IMR-90 (cell line): ENCODE measurements around the gene FEM1B. TPM values are rescaled to one million over a fixed set of nuclear protein-coding genes. Genes with fewer than 3 reads are reported as not detected.

Experiments used
- ATAC-seq: fragments of 200-7000 bp; cut with Tn5 transposase; 2 replicates; pipeline ENCODE4 v1.9.1; 2020; ENCODE audit warnings: low read depth, mild to moderate bottlenecking, moderate library complexity
- BruUV-seq: library from RNA; stranded (reverse); fragments of 400-500 nt; replicated peaks from 2 replicates; lab custom pipeline; 2021; lab: Mats Ljungman, UMichigan
- CTCF ChIA-PET: fragments of 300-600 bp; formaldehyde crosslinking; extraction: SDS; loops from one replicate; lab custom pipeline; 2021; ENCODE audit warnings: antibody characterized with exemption; lab: Yijun Ruan, JAX
- POLR2A ChIA-PET: fragments of 300-600 bp; sonication (Branson Sonifier 250); formaldehyde crosslinking; loops from one replicate; lab custom pipeline; 2022; ENCODE audit warnings: antibody characterized with exemption; ENCODE audit not compliant: unreplicated experiment; lab: Charles Lee
- DNase-seq: peaks from one replicate; pipeline ENCODE4 v3.0.0; 2013
- H2AFZ ChIP-seq: replicated peaks from 2 replicates; pipeline ENCODE3; 2013; ENCODE audit warnings: low read length, mild to moderate bottlenecking; ENCODE audit not compliant: poor library complexity
- H2AK5ac ChIP-seq: 2 replicates; pipeline ENCODE4 v1.6.1; 2013; ENCODE audit warnings: low read depth, low read length, inconsistent platforms
- H2AK9ac ChIP-seq: replicated peaks from 2 replicates; pipeline ENCODE3; 2013; ENCODE audit warnings: mild to moderate bottlenecking, low read depth, low read length, moderate library complexity; ENCODE audit not compliant: poor library complexity
- H2BK120ac ChIP-seq: 2 replicates; pipeline ENCODE4 v1.6.1; 2013; ENCODE audit warnings: low read depth, low read length, inconsistent platforms
- H2BK15ac ChIP-seq: 3 replicates; pipeline ENCODE4 v1.6.1; 2013; ENCODE audit warnings: low read depth, low read length, inconsistent platforms
- H2BK20ac ChIP-seq: 2 replicates; pipeline ENCODE4 v1.6.1; 2013; ENCODE audit warnings: low read depth, mild to moderate bottlenecking, inconsistent platforms, low read length, moderate library complexity
- H2BK5ac ChIP-seq: 2 replicates; pipeline ENCODE4 v1.6.1; 2013; ENCODE audit warnings: mild to moderate bottlenecking, low read depth, low read length, inconsistent platforms; ENCODE audit not compliant: poor library complexity, severe bottlenecking
- H3K14ac ChIP-seq: replicated peaks from 2 replicates; pipeline ENCODE4 v1.6.1; 2013; ENCODE audit warnings: low read depth, low read length, inconsistent platforms
- H3K18ac ChIP-seq: 2 replicates; pipeline ENCODE4 v1.6.1; 2013; ENCODE audit warnings: low read depth, low read length, control low read depth
- H3K23ac ChIP-seq: 2 replicates; pipeline ENCODE4 v1.6.1; 2013; ENCODE audit warnings: low read depth, low read length, inconsistent platforms
- H3K27ac ChIP-seq: 2 replicates; pipeline ENCODE4 v1.5.1; 2013; ENCODE audit warnings: mild to moderate bottlenecking, control low read depth, low read length; ENCODE audit not compliant: insufficient read depth
- H3K27me3 ChIP-seq: 2 replicates; pipeline ENCODE4 v1.6.1; 2013; ENCODE audit warnings: low read length; ENCODE audit not compliant: control insufficient read depth, insufficient read depth
- H3K36me3 ChIP-seq: 2 replicates; pipeline ENCODE4 v1.6.1; 2013; ENCODE audit warnings: low read length, mixed read lengths; ENCODE audit not compliant: control insufficient read depth, insufficient read depth
- H3K4ac ChIP-seq: 2 replicates; pipeline ENCODE4 v1.6.1; 2013; ENCODE audit warnings: low read depth, low read length, inconsistent platforms
- H3K4me1 ChIP-seq: 2 replicates; pipeline ENCODE4 v1.6.1; 2013; ENCODE audit warnings: low read length, mixed read lengths; ENCODE audit not compliant: control insufficient read depth, insufficient read depth
- H3K4me2 ChIP-seq: 2 replicates; pipeline ENCODE4 v1.6.1; 2013; ENCODE audit warnings: low read depth, mild to moderate bottlenecking, control low read depth, low read length, moderate library complexity
- H3K4me3 ChIP-seq: 2 replicates; pipeline ENCODE4 v1.5.1; 2013; ENCODE audit warnings: low read depth, mild to moderate bottlenecking, control low read depth, low read length, moderate library complexity; ENCODE audit not compliant: insufficient read depth
- H3K56ac ChIP-seq: 2 replicates; pipeline ENCODE4 v1.6.1; 2013; ENCODE audit warnings: low read length, inconsistent platforms; ENCODE audit not compliant: insufficient read depth; ENCODE audit errors: extremely low read depth
- H3K79me1 ChIP-seq, 2 experiments: 2 replicates each; pipeline ENCODE4 v1.6.1; 2013; ENCODE audit warnings: low read length in 2 of 2, inconsistent platforms in 1 of 2, low read depth in 1 of 2
- H3K9ac ChIP-seq: 2 replicates; pipeline ENCODE4 v1.6.1; 2013; ENCODE audit warnings: low read depth, low read length, control low read depth
- H3K9me1 ChIP-seq: 2 replicates; pipeline ENCODE4 v1.6.1; 2013; ENCODE audit warnings: low read length, inconsistent platforms; ENCODE audit not compliant: insufficient read depth
- H3K9me3 ChIP-seq: 2 replicates; pipeline ENCODE4 v1.6.1; 2013; ENCODE audit warnings: low read length; ENCODE audit not compliant: control insufficient read depth, insufficient read depth
- H4K20me1 ChIP-seq: 2 replicates; pipeline ENCODE4 v1.6.1; 2013; ENCODE audit warnings: low read length, inconsistent platforms; ENCODE audit not compliant: insufficient read depth
- H4K5ac ChIP-seq: 2 replicates; pipeline ENCODE4 v1.6.1; 2013; ENCODE audit warnings: mild to moderate bottlenecking, low read depth, low read length, control low read depth
- H4K8ac ChIP-seq, 2 experiments: 2 replicates each; pipeline ENCODE4 v1.6.1; 2013; ENCODE audit warnings: low read depth in 2 of 2, low read length in 2 of 2, control low read depth in 1 of 2, inconsistent platforms in 1 of 2
- H4K91ac ChIP-seq: 2 replicates; pipeline ENCODE4 v1.6.1; 2013; ENCODE audit warnings: low read depth, low read length, inconsistent platforms; ENCODE audit not compliant: insufficient read depth
- BHLHE40 ChIP-seq: fragments of 150-350 bp; IDR thresholded peaks from 2 replicates; pipeline ENCODE4 v1.6.1; 2016; ENCODE audit warnings: mild to moderate bottlenecking, low read depth, low read length
- CEBPB ChIP-seq: IDR thresholded peaks from 2 replicates; pipeline ENCODE4 v1.6.1; 2012; ENCODE audit warnings: low read depth, low read length, improper control_type of control experiment
- MXI1 ChIP-seq: IDR thresholded peaks from 2 replicates; pipeline ENCODE4 v1.6.1; 2012; ENCODE audit warnings: low read depth, mild to moderate bottlenecking, low read length, moderate library complexity, borderline replicate concordance
- POLR2A ChIP-seq: IDR thresholded peaks from 2 replicates; pipeline ENCODE4 v1.6.1; 2012; ENCODE audit warnings: mild to moderate bottlenecking, low read depth, low read length
- RAD21 ChIP-seq: IDR thresholded peaks from 2 replicates; pipeline ENCODE4 v1.6.1; 2012; ENCODE audit warnings: low read length, improper control_type of control experiment
- RCOR1 ChIP-seq: IDR thresholded peaks from 2 replicates; pipeline ENCODE4 v1.6.1; 2012; ENCODE audit warnings: mild to moderate bottlenecking, low read length, improper control_type of control experiment; ENCODE audit not compliant: insufficient replicate concordance
- RFX5 ChIP-seq: IDR thresholded peaks from 2 replicates; pipeline ENCODE4 v1.8.0; 2012; ENCODE audit warnings: low read depth, mild to moderate bottlenecking, low read length, moderate library complexity
- WGBS, 2 experiments: methylation state at CpG; one replicate each; pipeline versions ENCODE4 v1.1.5 to v1.1.7; 2013; ENCODE audit warnings: missing lambda C conversion rate in 2 of 2; ENCODE audit not compliant: insufficient read length in 1 of 2; ENCODE audit errors: extremely low coverage in 2 of 2; 5-methylcytosine and 5-hydroxymethylcytosine counted together
- dilution Hi-C: fragments of 300-500 bp; cut with HindIII; formaldehyde crosslinking; loops from one replicate; pipeline ENCODE4 v1.14.3; 2018; ENCODE audit warnings: low sequenced_read_pairs; ENCODE audit not compliant: unreplicated experiment
- in situ Hi-C: fragments of 300-500 bp; cut with MboI; formaldehyde crosslinking; loops from 3 replicates; pipeline ENCODE4 v1.14.3; 2019; ENCODE audit warnings: low sequenced_read_pairs, inconsistent platforms, mixed read lengths
- intact Hi-C: fragments of 100-400 bp; cut with micrococcal nuclease; formaldehyde crosslinking; loops from 2 replicates; pipeline ENCODE4 v1.10.0; 2022
- polyA plus RNA-seq, 3 experiments: library from polyadenylated mRNA; depleted of rRNA; stranded (reverse); fragments of >200 nt; gene quantifications; 2 replicates each; pipeline ENCODE4 v1.2.3, GENCODE V29; 2012; ENCODE audit warnings: low replicate concordance in 1 of 3
- total RNA-seq: library from RNA; depleted of rRNA; stranded (reverse); fragments of >200 nt; gene quantifications from 2 replicates; pipeline ENCODE4 v1.2.3, GENCODE V29; 2012

The FEM1B gene
- total and polyA plus RNA-seq, 2 of the 4 experiments (the other 2 are of a cell fraction): 16.9 to 51.4 TPM

DNA sequence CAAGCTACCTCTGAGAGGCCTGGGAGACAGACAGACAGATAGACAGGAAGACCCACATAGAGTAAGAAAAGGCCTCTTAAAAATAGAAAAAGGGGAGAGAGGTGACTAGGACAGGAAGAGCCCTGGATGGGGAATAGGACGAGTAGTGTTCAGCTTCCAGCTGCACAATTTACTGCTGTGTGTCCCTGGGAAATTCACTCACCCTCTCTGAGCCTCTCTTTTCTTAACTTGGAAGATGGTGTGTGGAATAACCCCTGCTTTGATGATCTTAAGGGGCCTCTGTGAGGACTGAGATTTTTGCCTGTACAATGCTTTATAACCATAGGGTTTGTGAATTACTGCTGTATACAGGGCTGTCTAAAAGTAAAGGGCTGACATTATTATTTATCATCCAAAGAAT is 37.5 kb downstream of the FEM1B start:
- H2BK20ac ChIP-seq: peak overlapping the region; percentile 10; the same call in 1 of the 2 replicates
- no peaks in the 10 kb centered on the region for H3K9me3 ChIP-seq
- H3K27me3 ChIP-seq: no peaks in the 10 kb centered on the region
- CTCF ChIA-PET: no interaction called here
- intact Hi-C loops (no loop called here), in situ Hi-C loops (no loop called here), dilution Hi-C loops (no loop called here)
- H2BK5ac ChIP-seq: no peak overlapping the region
- POLR2A ChIA-PET: no interaction called here
- H4K8ac ChIP-seq: 0 out of 4 replicates have a peak overlapping the region, but pooled peaks of 1 of the 2 experiments have one; percentile 18
- H4K20me1 ChIP-seq: no peaks in the 10 kb centered on the region
- no peak overlapping the region for H2AK9ac ChIP-seq
- WGBS, 2 experiments: no CpG with 5 or more reads among the region's 1 CpG
- no peak overlapping the region for H3K4me2 ChIP-seq
- H3K27ac ChIP-seq: no peak overlapping the region
- H3K9ac ChIP-seq: no peak overlapping the region
- peaks cover 9% of the 10 kb centered on the region for H3K4me1 ChIP-seq
- H2BK15ac ChIP-seq: no peak overlapping the region
- DNase-seq: no peak
- TF ChIP-seq MXI1 (no peak), RAD21 (no peak), RCOR1 (no peak), RFX5 (no peak), POLR2A (no peak), CEBPB (no peak), BHLHE40 (no peak)
- ATAC-seq: no peak
- H4K91ac ChIP-seq: no peak overlapping the region
- no peak overlapping the region for H3K56ac ChIP-seq
- H2AK5ac ChIP-seq: no peak overlapping the region
- H3K4me3 ChIP-seq: no peak overlapping the region
- H3K36me3 ChIP-seq: peaks cover 7% of the 10 kb centered on the region; the same call in 1 of the 2 replicates
- 0 out of 2 replicates have a peak overlapping the region, but pooled peaks have one; percentile 45 for H3K14ac ChIP-seq
- no peak overlapping the region for H3K4ac ChIP-seq
- no peak overlapping the region for H2BK120ac ChIP-seq
- BruUV-seq: no TSS peak
- H3K79me1 ChIP-seq: no peaks in the 10 kb centered on the region
- H3K18ac ChIP-seq: no peak overlapping the region
- H3K23ac ChIP-seq: no peak overlapping the region
- no peak overlapping the region for H4K5ac ChIP-seq
- H2AFZ ChIP-seq: no peak overlapping the region
- 0 out of 2 replicates have a peak, but pooled peaks cover 5% of the 10 kb centered on the region for H3K9me1 ChIP-seq
